Transverse colon (tissue), 4 donors: Measurements from ENCODE around the gene TBL1Y. TPM values are rescaled to one million over a fixed set of nuclear protein-coding genes. Genes with fewer than 3 reads are reported as not detected.

Source experiments
- DNase-seq: peaks from one replicate; pipeline ENCODE4 v3.0.0-alpha.2; 2019
- H3K27ac ChIP-seq, 4 donors: fragments of 200-600 bp; sonication (generic); 2 replicates each; pipeline ENCODE4 v1.5.1; 2016 to 2018; ENCODE audit warnings: inconsistent platforms in 4 of 4
- H3K27me3 ChIP-seq: fragments of 200-600 bp; sonication (generic); 2 replicates; pipeline ENCODE4 v1.5.1; 2017; ENCODE audit warnings: inconsistent platforms
- H3K36me3 ChIP-seq, 4 donors: fragments of 200-600 bp; sonication (generic); 2 replicates each; pipeline ENCODE4 v1.5.1; 2017 to 2019; ENCODE audit warnings: inconsistent platforms in 4 of 4
- H3K4me1 ChIP-seq, 4 donors: fragments of 200-600 bp; sonication (generic); 2 replicates each; pipeline ENCODE4 v1.5.1; 2017 to 2020; ENCODE audit warnings: inconsistent platforms in 4 of 4
- H3K4me3 ChIP-seq, 4 donors: fragments of 200-600 bp; sonication (generic); 1 replicate in 1 of 4; 2 replicates in 3 of 4; pipeline versions ENCODE4 v1.5.1 to v1.6.1; 2017 to 2019; ENCODE audit warnings: inconsistent platforms in 4 of 4
- H3K9me3 ChIP-seq, 2 donors: fragments of 200-600 bp; sonication (generic); 2 replicates each; pipeline ENCODE4 v1.5.1; 2017 to 2019; ENCODE audit warnings: inconsistent platforms in 2 of 2
- CTCF ChIP-seq, 5 experiments: fragments of 200-600 bp in 3 of 5; fragments of 450-650 bp in 2 of 5; sonication (generic) in 3 of 5; IDR thresholded peaks; 1 replicate in 2 of 5; 2 replicates in 3 of 5; pipeline ENCODE4 v1.5.1; 2016 to 2017; ENCODE audit warnings: antibody characterized with exemption in 5 of 5, inconsistent platforms in 3 of 5, mild to moderate bottlenecking in 2 of 5, moderate library complexity in 1 of 5
- EP300 ChIP-seq: sonication (generic); formaldehyde crosslinking; IDR thresholded peaks from one replicate; pipeline ENCODE4 v1.6.1; 2017; ENCODE audit warnings: antibody characterized with exemption, low read depth
- POLR2A ChIP-seq: fragments of 450-650 bp; IDR thresholded peaks from one replicate; pipeline ENCODE4 v1.6.1; 2016; ENCODE audit warnings: antibody characterized with exemption, mild to moderate bottlenecking, moderate library complexity
- POLR2AphosphoS5 ChIP-seq, 3 donors: sonication (generic); formaldehyde crosslinking; IDR thresholded peaks; one replicate each; pipeline ENCODE4 v1.6.1; 2016; ENCODE audit warnings: antibody characterized with exemption in 3 of 3
- WGBS, 2 donors: methylation state at CpG; one replicate each; pipeline ENCODE4 v1.1.5; 2018; ENCODE audit warnings: low coverage in 1 of 2; 5-methylcytosine and 5-hydroxymethylcytosine counted together
- in situ Hi-C, 4 donors: fragments of 200-750 bp; cut with MboI; loops; one replicate each; pipeline versions ENCODE4 v1.15.0 to v1.15.1; 2017; ENCODE audit warnings: low sequenced_read_pairs in 3 of 4, low pct_ligation_motif_present in 1 of 4, low pct_unique_long_range_greater_than_20kb in 1 of 4
- intact Hi-C: fragments of 100-400 bp; cut with DNase I; formaldehyde crosslinking; loops from one replicate; pipeline ENCODE4 v1.15.1; 2023; ENCODE audit warnings: low total_unique reads
- total RNA-seq, 4 donors: library from RNA; depleted of rRNA; stranded (reverse); fragments of >200 nt; gene quantifications; one replicate each; pipeline ENCODE4 v1.1.0, GENCODE V29; 2016

TBL1Y gene
- total RNA-seq, 4 donors from 2014 or later = 0.68 TPM; not detected in 3

- H3K4me3 ChIP-seq = no peak overlapping the region
- no peak for DNase-seq
- in situ Hi-C loops = no loop called here
- no peaks in the 10 kb centered on the region for H3K36me3 ChIP-seq
- TF ChIP-seq EP300 (no peak), CTCF (IDR thresholded peaks at IDR 0.05) (no peak), POLR2A (no peak), POLR2AphosphoS5 (IDR thresholded peaks at IDR 0.05) (no peak)
- H3K27ac ChIP-seq = no peak overlapping the region
- intact Hi-C loops = no loop called here
- H3K4me1 ChIP-seq = no peaks in the 10 kb centered on the region
- WGBS, 2 donors = 100% methylated on average over 3 of the region's 6 CpGs; no CpG with 5 or more reads in 1 of the 2 donors
- H3K27me3 ChIP-seq = no peaks in the 10 kb centered on the region
- H3K9me3 ChIP-seq = no peaks in the 10 kb centered on the region
Measured at GRCh38 chrY:6989886-6990620, 79.6 kb downstream of the TBL1Y start.

GRCh38 chrY:6992041-6992440 lies 81.5 kb downstream of the TBL1Y start:
- H3K9me3 ChIP-seq = no peaks in the 10 kb centered on the region
- in situ Hi-C loops = no loop called here
- TF ChIP-seq CTCF (IDR thresholded peaks at IDR 0.05) (no peak), POLR2AphosphoS5 (IDR thresholded peaks at IDR 0.05) (no peak), EP300 (no peak), POLR2A (no peak)
- no CpG with 5 or more reads among the region's 3 CpGs for WGBS, 2 donors
- intact Hi-C loops = no loop called here
- H3K4me1 ChIP-seq = no peaks in the 10 kb centered on the region
- DNase-seq = no peak
- no peaks in the 10 kb centered on the region for H3K36me3 ChIP-seq
- no peak overlapping the region for H3K27ac ChIP-seq
- no peaks in the 10 kb centered on the region for H3K27me3 ChIP-seq
- no peak overlapping the region for H3K4me3 ChIP-seq

- Histone ChIP-seq H3K4me1 (no peaks in the 10 kb centered on the region), H3K27me3 (no peaks in the 10 kb centered on the region), H3K27ac (no peak overlapping the region), H3K36me3 (no peaks in the 10 kb centered on the region), H3K9me3 (no peaks in the 10 kb centered on the region), H3K4me3 (no peak overlapping the region)
- whole genome bisulfite sequencing, 2 donors = no CpG with 5 or more reads among the region's 4 CpGs
- in situ Hi-C loops (no loop called here), intact Hi-C loops (no loop called here)
- no peak for TF ChIP-seq POLR2A
- TF ChIP-seq CTCF (IDR thresholded peaks at IDR 0.05) = no peak
- TF ChIP-seq EP300 = no peak
- TF ChIP-seq POLR2AphosphoS5 (IDR thresholded peaks at IDR 0.05) = no peak
- no peak for DNase-seq
Measured at GRCh38 chrY:6995987-6996386, 85.5 kb downstream of the TBL1Y start.

GRCh38 chrY:6997503-6998066 lies 87.1 kb downstream of the TBL1Y start:
- no peak for DNase-seq
- no peaks in the 10 kb centered on the region for H3K4me1 ChIP-seq
- no peaks in the 10 kb centered on the region for H3K36me3 ChIP-seq
- TF ChIP-seq POLR2A (no peak), EP300 (no peak)
- no peaks in the 10 kb centered on the region for H3K9me3 ChIP-seq
- H3K27ac ChIP-seq = no peak overlapping the region
- no peak overlapping the region for H3K4me3 ChIP-seq
- no CpG with 5 or more reads among the region's 1 CpG for WGBS, 2 donors
- intact Hi-C loops (no loop called here), in situ Hi-C loops (no loop called here)
- H3K27me3 ChIP-seq = no peaks in the 10 kb centered on the region
